GM10266 (cell line): ENCODE results near the gene MRPS25.

Experiments
- DNase-seq: peaks from one replicate; pipeline ENCODE4 v3.0.0; 2012; ENCODE audit errors: extremely low spot score
- CTCF ChIP-seq: IDR thresholded peaks from 2 replicates; pipeline ENCODE4 v1.5.1; 2012; ENCODE audit warnings: mild to moderate bottlenecking, low read depth; ENCODE audit not compliant: control insufficient read depth, insufficient read depth; ENCODE audit errors: missing control alignments

MRPS25 gene

GRCh38 chr3:15053541-15053940 lies 11.6 kb downstream of the MRPS25 start:
- TF ChIP-seq CTCF = no peak
- no peak for DNase-seq

GRCh38 chr3:15052335-15053242 lies 12.5 kb downstream of the MRPS25 start:
- DNase-seq = no peak
- no peak for TF ChIP-seq CTCF

- peak; percentile 72 for DNase-seq
- TF ChIP-seq CTCF = peak; percentile 77
Measured at GRCh38 chr3:15051531-15051930, 13.6 kb downstream of the MRPS25 start.

- no peak for TF ChIP-seq CTCF
- peak; percentile 64 for DNase-seq
Measured at GRCh38 chr3:15050405-15051092, 14.6 kb downstream of the MRPS25 start.

DNA sequence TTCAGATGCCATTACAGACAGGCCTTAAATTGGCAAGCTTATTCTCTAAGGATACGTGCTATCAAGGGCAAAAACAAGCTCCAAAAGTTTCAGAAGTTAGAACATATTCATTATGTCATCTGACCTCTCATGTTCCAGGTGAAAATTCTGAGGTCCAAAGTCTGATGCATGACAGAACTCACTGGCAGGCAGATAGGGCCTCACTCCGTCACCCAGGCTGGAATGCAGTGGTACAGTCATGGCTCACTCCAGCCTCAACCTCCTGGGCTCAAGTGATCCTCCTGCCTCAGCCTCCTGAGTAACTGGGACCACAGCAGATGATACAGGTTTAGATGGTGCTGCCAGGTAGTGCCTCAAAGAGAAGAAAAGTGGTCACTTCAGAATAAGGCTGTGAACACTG lies 15.5 kb downstream of the MRPS25 start:
- no peak for DNase-seq
- no peak for TF ChIP-seq CTCF

- no peak for DNase-seq
- no peak for TF ChIP-seq CTCF
Measured at GRCh38 chr3:15045667-15046066, 19.4 kb downstream of the MRPS25 start.

DNA sequence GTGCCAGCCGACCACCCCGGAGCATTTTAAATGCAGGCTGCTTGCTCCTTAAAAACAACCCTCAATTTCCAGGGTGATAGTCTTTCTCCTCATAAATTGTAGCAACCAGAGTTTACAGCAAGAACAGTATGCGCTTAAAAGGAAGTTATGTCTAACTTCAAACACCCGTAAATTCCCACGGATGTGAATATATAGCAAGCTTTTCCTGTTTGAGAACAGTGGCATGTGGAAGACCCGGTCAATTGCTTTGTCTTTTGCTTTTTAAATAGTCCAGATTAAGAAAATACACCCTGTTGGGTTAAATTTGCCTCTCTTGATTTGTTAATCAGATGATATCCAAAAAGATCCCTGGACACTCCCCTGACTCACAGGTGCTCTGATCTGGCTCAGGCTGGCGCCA lies 20.8 kb downstream of the MRPS25 start:
- no peak for DNase-seq
- no peak for TF ChIP-seq CTCF
